ENCODE data around the gene TMC8.
A peak's percentile ranks its signal among the peaks of the same experiment; 100 is the strongest.
"Not testable (repeated sequence)": the region's sequence is repeated elsewhere in the genome, so short reads cannot be mapped to it uniquely, and the experiment has no call there.

The TMC8 gene

GRCh38 chr17:78135858-78136500, 5.4 kb downstream of the TMC8 start:
- DNase-seq = no peak

- peak; percentile 52 for DNase-seq
Observed at GRCh38 chr17:78137392-78138203, 7.0 kb downstream of the TMC8 start.

- DNase-seq = no peak
Observed at GRCh38 chr17:78138204-78139060, 7.9 kb downstream of the TMC8 start.

GRCh38 chr17:78139861-78140168, 9.2 kb downstream of the TMC8 start:
- not testable (repeated sequence) for DNase-seq

- peak; percentile 97 for DNase-seq
Observed at GRCh38 chr17:78140169-78141051, 9.8 kb downstream of the TMC8 start.

- DNase-seq = no peak
Observed at GRCh38 chr17:78141437-78142118, 11.0 kb downstream of the TMC8 start.

- no peak for DNase-seq
Observed at GRCh38 chr17:78142119-78142861, 11.7 kb downstream of the TMC8 start.

- no peak for DNase-seq
Observed at GRCh38 chr17:78143214-78144146, 12.9 kb downstream of the TMC8 start.

- peak; percentile 26 for DNase-seq
Observed at GRCh38 chr17:78144147-78144719, 13.7 kb downstream of the TMC8 start.

GRCh38 chr17:78144736-78145641, 14.4 kb downstream of the TMC8 start:
- DNase-seq = no peak

GRCh38 chr17:78146471-78146869, 15.9 kb downstream of the TMC8 start:
- DNase-seq = no peak

- no peak for DNase-seq
Observed at GRCh38 chr17:78146881-78147280, 16.3 kb downstream of the TMC8 start.

GRCh38 chr17:78147315-78147998, 16.9 kb downstream of the TMC8 start:
- no peak for DNase-seq

- DNase-seq = no peak
Observed at GRCh38 chr17:78148286-78149016, 17.9 kb downstream of the TMC8 start.

GRCh38 chr17:78151514-78152008, 21.0 kb downstream of the TMC8 start:
- no peak for DNase-seq

- DNase-seq = no peak
Observed at GRCh38 chr17:78154903-78155811, 24.6 kb downstream of the TMC8 start.
